ENCODE measurements around the gene ZCCHC13.

Gene ZCCHC13

DNA sequence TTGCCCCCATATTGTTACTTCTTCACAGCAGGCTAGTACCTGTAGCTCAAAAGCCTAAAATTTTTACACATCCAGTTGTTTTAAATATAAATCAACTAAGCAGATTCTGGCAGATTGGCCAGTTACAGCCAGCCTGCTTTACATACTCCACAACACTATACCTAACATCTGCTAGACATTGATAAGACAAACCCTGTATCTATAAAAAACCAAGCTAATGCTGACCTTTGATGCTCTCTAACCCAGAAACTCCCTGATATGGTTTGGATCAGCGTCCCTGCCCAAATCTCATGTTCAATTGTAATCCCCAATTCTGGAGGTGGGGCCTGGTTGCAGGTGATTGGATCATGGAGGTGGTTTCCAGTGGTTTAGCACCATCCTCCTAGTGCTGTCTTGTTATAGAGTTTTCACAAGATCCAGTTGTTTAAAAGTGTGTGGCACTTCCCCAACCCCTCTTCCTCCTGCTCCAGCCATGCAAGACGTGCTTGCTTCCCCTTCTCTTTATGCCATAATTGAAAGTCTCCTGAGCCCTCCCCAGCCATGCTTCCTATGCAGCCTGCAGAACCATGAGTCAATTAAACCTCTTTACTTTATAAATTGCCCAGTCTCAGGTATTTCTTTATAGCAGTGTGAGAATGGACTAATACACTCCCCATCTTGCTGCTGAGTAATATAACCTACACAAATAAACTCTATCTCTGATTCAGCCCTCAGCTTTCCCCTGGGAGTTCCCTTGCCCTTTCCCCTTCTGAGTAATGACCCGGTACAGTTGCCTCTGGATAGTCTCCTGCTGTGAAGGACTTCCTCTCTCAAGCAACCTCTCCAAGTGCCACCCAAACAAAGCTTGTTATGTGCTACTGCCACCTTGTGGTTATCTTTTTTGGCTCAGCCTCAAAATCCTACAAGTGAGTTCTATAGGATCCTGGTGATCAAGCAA, 39.6 kb downstream of the ZCCHC13 start:
- CTCF ChIA-PET, result interaction anchor here (0.6 to 1.1 kb wide), 5 partner anchors 8 to 210 kb away, joined by 3 to 5 read pairs (median 4); no protein-coding TSS in a partner anchor

GRCh38 chrX:74344280-74344622, 40.3 kb downstream of the ZCCHC13 start:
- TF ChIP-seq, protein P1, sequence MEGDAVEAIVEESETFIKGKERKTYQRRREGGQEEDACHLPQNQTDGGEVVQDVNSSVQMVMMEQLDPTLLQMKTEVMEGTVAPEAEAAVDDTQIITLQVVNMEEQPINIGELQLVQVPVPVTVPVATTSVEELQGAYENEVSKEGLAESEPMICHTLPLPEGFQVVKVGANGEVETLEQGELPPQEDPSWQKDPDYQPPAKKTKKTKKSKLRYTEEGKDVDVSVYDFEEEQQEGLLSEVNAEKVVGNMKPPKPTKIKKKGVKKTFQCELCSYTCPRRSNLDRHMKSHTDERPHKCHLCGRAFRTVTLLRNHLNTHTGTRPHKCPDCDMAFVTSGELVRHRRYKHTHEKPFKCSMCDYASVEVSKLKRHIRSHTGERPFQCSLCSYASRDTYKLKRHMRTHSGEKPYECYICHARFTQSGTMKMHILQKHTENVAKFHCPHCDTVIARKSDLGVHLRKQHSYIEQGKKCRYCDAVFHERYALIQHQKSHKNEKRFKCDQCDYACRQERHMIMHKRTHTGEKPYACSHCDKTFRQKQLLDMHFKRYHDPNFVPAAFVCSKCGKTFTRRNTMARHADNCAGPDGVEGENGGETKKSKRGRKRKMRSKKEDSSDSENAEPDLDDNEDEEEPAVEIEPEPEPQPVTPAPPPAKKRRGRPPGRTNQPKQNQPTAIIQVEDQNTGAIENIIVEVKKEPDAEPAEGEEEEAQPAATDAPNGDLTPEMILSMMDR (conservative IDR thresholded peaks at IDR 0.05; ENCODE audit: low read depth), result no peak
- ChIA-PET CTCF (interaction anchor here (0.6 to 1.1 kb wide), 5 partner anchors 9 to 210 kb away, joined by 4 to 7 read pairs (median 4); no protein-coding TSS in a partner anchor), POLR2A (ENCODE audit: low non-redundant PET) (no interaction called here)
- H3K27ac ChIP-seq, result no peak overlapping the region
- DNase-seq (ENCODE audit: low spot score), result no peak

More for the DNA sequence above, 39.6 kb downstream of the ZCCHC13 start:
- POLR2A ChIA-PET (ENCODE audit: low non-redundant PET), result no interaction called here
- H3K27ac ChIP-seq, result no peak overlapping the region
- peak; percentile 51 for DNase-seq (ENCODE audit: low spot score)
- TF ChIP-seq, protein P1 (conservative IDR thresholded peaks at IDR 0.05; ENCODE audit: low read depth), result peak; percentile 41

- ChIA-PET POLR2A (ENCODE audit: low non-redundant PET) (no interaction called here), CTCF (no interaction called here)
- TF ChIP-seq, protein P1 (conservative IDR thresholded peaks at IDR 0.05; ENCODE audit: low read depth), result no peak
- no peak for DNase-seq (ENCODE audit: low spot score)
- no peak overlapping the region for H3K27ac ChIP-seq
These were observed 42.1 kb downstream of the ZCCHC13 start for GRCh38 chrX:74346088-74346487.

DNA sequence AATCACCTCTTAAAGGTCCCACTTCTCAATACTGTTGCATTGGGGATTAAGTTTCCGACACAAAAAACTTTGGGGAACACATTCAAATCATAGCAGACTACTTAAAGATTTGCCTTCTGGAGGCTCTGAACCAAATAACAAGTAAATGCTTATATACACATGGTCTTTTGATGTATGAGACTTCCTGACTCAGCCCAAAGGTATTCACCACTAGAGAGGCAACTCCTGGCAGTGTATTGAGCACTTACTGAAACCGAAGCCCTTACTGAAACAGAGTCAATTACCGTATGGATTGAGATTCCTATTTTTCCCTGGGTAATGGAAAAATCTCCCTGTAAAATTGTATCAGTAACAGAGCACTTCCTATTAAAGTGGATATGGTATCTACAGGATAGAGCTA, 45.4 kb downstream of the ZCCHC13 start:
- POLR2A ChIA-PET (ENCODE audit: low non-redundant PET), result no interaction called here
- TF ChIP-seq, protein P1 (conservative IDR thresholded peaks at IDR 0.05; ENCODE audit: low read depth), result no peak
- DNase-seq (ENCODE audit: low spot score), result peak; percentile 23
- H3K27ac ChIP-seq, result no peak overlapping the region
- CTCF ChIA-PET, result no interaction called here

DNA sequence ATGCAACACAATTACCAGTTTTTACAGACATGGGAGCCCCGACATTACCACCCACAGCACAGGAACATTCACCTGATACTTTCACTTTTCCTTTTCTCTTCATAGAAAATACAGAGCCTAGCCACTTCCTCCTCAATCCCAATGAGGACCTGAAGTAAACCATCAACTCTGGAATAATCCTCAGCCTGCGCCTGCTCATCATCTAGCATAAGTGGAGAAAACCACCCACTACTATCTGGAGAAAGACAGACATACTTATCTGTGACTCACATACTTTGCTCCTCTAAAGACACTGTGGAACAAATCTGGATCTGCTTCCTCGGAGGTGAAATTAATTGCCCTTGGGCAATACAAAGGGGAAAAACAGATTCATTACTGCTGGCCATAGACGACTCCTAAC, 47.8 kb downstream of the ZCCHC13 start:
- POLR2A ChIA-PET (ENCODE audit: low non-redundant PET), result no interaction called here

DNA sequence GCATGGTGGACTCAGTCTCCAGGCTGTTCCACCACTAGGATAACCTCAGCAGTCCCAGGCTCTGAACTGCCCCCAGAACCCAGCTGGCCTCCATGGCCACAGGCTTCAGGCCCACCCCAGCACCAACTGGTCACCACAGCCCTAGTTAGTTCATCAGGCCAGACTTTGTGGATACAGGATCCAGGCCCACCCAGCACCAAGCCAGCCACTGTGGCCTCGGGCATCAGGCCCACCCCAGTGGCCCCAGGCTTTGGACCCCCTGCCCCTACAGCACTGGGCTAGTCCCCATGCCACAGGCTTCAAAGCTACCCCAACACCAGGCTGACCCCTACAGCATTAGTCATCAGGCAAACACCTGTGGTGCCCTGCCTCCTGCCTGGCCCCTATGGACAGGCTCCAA, 50.0 kb downstream of the ZCCHC13 start:
- H3K27ac ChIP-seq, result no peak overlapping the region
- ChIA-PET CTCF (no interaction called here), POLR2A (ENCODE audit: low non-redundant PET) (no interaction called here)
- TF ChIP-seq, protein P1 (conservative IDR thresholded peaks at IDR 0.05; ENCODE audit: low read depth), result no peak
- no peak for DNase-seq (ENCODE audit: low spot score)

More for the DNA sequence above, 47.8 kb downstream of the ZCCHC13 start:
- CTCF ChIA-PET, result no interaction called here
- no peak for DNase-seq (ENCODE audit: low spot score)
- no peak overlapping the region for H3K27ac ChIP-seq
- TF ChIP-seq, protein P1 (conservative IDR thresholded peaks at IDR 0.05; ENCODE audit: low read depth), result no peak
